Vagina (tissue), 2 donors: ENCODE data around the gene C6orf132. TPM values are rescaled to one million over a fixed set of nuclear protein-coding genes. Genes with fewer than 3 reads are reported as not detected.

Experiments
- DNase-seq, 2 donors: peaks; one replicate each; pipeline ENCODE4 v3.0.0-alpha.2; 2017; ENCODE audit errors: extremely low spot score in 2 of 2
- H3K27ac ChIP-seq: fragments of 200-600 bp; sonication (generic); one replicate; pipeline ENCODE4 v1.5.1; 2019
- H3K27me3 ChIP-seq: fragments of 200-600 bp; sonication (generic); one replicate; pipeline ENCODE4 v1.5.1; 2019
- H3K36me3 ChIP-seq, 2 donors: fragments of 200-600 bp; sonication (generic); one replicate each; pipeline ENCODE4 v1.5.1; 2017 to 2019
- H3K4me1 ChIP-seq: fragments of 200-600 bp; sonication (generic); one replicate; pipeline ENCODE4 v1.5.1; 2019
- H3K4me3 ChIP-seq, 2 donors: fragments of 200-600 bp; sonication (generic); 1 replicate in 1 of 2; 2 replicates in 1 of 2; pipeline ENCODE4 v1.5.1; 2016 to 2019
- H3K9me3 ChIP-seq: fragments of 200-600 bp; sonication (generic); one replicate; pipeline ENCODE4 v1.5.1; 2019
- POLR2A ChIP-seq, 2 donors: fragments of 450-650 bp; IDR thresholded peaks; one replicate each; pipeline ENCODE4 v1.6.1; 2017; ENCODE audit warnings: antibody characterized with exemption in 2 of 2, mild to moderate bottlenecking in 2 of 2, moderate library complexity in 2 of 2
- POLR2AphosphoS5 ChIP-seq, 2 donors: sonication (generic); formaldehyde crosslinking; IDR thresholded peaks; one replicate each; pipeline ENCODE4 v1.9.0; 2017; ENCODE audit warnings: antibody characterized with exemption in 2 of 2, mild to moderate bottlenecking in 2 of 2, low read depth in 1 of 2; ENCODE audit not compliant: insufficient read depth in 1 of 2
- intact Hi-C: fragments of 100-400 bp; cut with DNase I; formaldehyde crosslinking; loops from one replicate; pipeline ENCODE4 v1.15.1; 2023
- total RNA-seq: library from RNA; depleted of rRNA; stranded (reverse); fragments of >200 nt; gene quantifications from one replicate; pipeline ENCODE4 v1.2.3, GENCODE V29; 2016
- TF ChIP-seq, protein P1 (sequence below), 3 experiments: fragments of 450-650 bp in 2 of 3; fragments of 200-600 bp in 1 of 3; sonication (generic) in 1 of 3; IDR thresholded peaks; one replicate each; pipeline ENCODE4 v1.5.1; 2017 to 2019; ENCODE audit warnings: antibody characterized with exemption in 3 of 3, mild to moderate bottlenecking in 2 of 3, moderate library complexity in 2 of 3

Gene C6orf132
- total RNA-seq, 1 donor from 2014 or later = 78.6 TPM

DNA sequence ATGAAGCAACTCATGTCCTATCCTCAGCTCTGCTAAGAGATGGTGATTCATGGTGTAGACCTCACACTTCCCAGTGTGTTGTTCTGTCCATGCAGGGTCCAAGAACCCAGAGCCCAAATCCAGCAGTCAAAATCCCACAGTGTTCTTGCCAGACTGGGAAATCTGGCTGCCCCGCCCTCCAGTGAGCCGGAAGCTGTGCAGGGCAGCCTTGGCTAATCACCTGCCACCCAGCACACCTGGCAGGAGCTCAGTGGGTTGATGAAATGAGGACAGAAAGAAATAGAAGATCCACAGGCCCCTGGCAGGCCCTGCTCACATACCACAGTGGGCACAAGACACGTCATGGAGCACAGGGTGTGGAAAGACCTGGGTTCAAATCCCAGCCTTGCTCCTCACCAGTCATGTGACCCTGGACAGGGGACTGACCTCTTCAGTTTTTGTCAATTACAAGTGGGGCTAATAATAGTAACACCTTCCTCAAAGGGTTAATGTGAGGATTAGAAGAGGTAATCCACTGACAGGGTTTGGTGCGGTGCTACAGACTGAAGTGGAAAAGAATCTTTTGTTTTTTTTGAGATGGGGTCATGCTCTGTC, 17.1 kb upstream of the C6orf132 start:
- TF ChIP-seq POLR2AphosphoS5 (IDR thresholded peaks at IDR 0.05; ENCODE audit: insufficient read depth in 1 of 2, low read depth in 1 of 2) (no peak), POLR2A (IDR thresholded peaks at IDR 0.05) (no peak)
- TF ChIP-seq, protein P1, sequence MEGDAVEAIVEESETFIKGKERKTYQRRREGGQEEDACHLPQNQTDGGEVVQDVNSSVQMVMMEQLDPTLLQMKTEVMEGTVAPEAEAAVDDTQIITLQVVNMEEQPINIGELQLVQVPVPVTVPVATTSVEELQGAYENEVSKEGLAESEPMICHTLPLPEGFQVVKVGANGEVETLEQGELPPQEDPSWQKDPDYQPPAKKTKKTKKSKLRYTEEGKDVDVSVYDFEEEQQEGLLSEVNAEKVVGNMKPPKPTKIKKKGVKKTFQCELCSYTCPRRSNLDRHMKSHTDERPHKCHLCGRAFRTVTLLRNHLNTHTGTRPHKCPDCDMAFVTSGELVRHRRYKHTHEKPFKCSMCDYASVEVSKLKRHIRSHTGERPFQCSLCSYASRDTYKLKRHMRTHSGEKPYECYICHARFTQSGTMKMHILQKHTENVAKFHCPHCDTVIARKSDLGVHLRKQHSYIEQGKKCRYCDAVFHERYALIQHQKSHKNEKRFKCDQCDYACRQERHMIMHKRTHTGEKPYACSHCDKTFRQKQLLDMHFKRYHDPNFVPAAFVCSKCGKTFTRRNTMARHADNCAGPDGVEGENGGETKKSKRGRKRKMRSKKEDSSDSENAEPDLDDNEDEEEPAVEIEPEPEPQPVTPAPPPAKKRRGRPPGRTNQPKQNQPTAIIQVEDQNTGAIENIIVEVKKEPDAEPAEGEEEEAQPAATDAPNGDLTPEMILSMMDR (IDR thresholded peaks at IDR 0.05) = no peak
- peaks cover 4% of the 10 kb centered on the region for H3K4me1 ChIP-seq
- H3K27me3 ChIP-seq = no peaks in the 10 kb centered on the region
- H3K9me3 ChIP-seq = no peaks in the 10 kb centered on the region
- no peaks in the 10 kb centered on the region for H3K36me3 ChIP-seq
- H3K4me3 ChIP-seq = no peak overlapping the region
- no peak overlapping the region for H3K27ac ChIP-seq
- DNase-seq = no peak
- intact Hi-C loops = no loop called here

DNA sequence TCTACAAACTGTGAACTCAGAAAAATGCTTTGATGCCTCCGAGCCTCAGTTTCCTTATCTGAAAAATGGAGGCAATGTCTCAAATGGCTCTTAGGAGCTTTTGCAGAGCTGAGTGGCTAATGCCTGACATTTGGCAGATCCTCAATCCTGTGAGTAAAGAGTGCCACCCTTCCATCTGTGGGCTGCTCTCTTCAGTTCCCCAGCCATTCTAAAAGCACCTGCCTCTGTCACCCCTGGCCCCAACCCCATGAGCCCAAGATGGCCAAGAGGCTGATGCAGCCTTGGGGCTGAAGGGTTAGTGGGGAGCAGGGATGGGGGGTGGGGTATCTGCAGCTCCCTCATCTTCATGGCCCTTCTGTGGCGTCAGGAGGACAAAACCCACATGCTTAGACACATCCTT, 16.2 kb upstream of the C6orf132 start:
- Histone ChIP-seq H3K4me3 (no peak overlapping the region), H3K27me3 (no peaks in the 10 kb centered on the region), H3K4me1 (peaks cover 4% of the 10 kb centered on the region), H3K9me3 (no peaks in the 10 kb centered on the region), H3K27ac (peak overlapping the region; percentile 30), H3K36me3 (no peaks in the 10 kb centered on the region)
- TF ChIP-seq POLR2AphosphoS5 (IDR thresholded peaks at IDR 0.05; ENCODE audit: insufficient read depth in 1 of 2, low read depth in 1 of 2) (no peak), POLR2A (IDR thresholded peaks at IDR 0.05) (no peak)
- TF ChIP-seq, protein P1 (IDR thresholded peaks at IDR 0.05) = no peak
- no peak for DNase-seq
- intact Hi-C loops = no loop called here

DNA sequence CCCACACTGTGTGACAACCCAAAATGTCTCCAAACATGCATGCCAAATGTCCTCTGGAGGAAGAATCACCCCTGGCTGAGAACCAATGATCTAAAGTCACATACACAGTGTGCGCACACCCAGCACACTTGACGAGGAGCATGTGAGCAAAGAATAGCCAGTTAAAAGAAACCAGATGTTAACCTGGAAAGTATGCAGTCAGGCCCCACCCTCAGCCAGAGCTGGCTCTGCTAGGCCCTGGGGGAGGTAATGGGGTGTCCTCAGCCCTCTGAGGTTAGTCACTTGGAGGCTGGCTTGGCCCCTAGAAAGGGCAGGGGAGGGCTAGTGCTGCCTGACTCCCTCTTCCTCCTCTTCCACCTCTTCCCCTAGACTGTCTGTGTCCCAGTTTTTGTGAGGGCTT, 15.6 kb upstream of the C6orf132 start:
- H3K9me3 ChIP-seq = no peaks in the 10 kb centered on the region
- peaks cover 4% of the 10 kb centered on the region for H3K4me1 ChIP-seq
- TF ChIP-seq POLR2A (IDR thresholded peaks at IDR 0.05) (no peak), POLR2AphosphoS5 (IDR thresholded peaks at IDR 0.05; ENCODE audit: insufficient read depth in 1 of 2, low read depth in 1 of 2) (peak; percentile 14 to 51)
- TF ChIP-seq, protein P1 (IDR thresholded peaks at IDR 0.05) = no peak
- H3K27ac ChIP-seq = peak overlapping the region; percentile 30
- intact Hi-C loops = no loop called here
- H3K36me3 ChIP-seq = no peaks in the 10 kb centered on the region
- no peaks in the 10 kb centered on the region for H3K27me3 ChIP-seq
- no peak for DNase-seq
- no peak overlapping the region for H3K4me3 ChIP-seq

DNA sequence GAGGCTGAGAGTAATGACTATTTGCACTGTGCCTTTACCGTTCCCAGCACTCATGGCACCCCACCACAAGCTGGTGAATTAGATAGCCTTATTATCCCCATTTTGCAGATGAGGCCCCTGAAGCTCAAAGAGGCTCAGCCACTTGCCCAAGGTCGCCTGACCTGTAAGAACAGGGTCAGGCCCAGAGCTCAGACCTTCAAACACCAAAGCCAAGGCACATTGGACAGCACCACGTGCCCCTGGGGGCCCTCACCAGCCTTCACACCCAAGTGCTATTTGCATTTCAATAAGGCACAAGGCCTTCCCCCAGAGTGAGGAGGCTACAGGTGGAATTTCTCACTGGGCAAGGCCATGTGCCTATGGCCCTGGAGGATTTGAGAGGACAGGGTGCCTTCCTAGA, 14.2 kb upstream of the C6orf132 start:
- H3K36me3 ChIP-seq = no peaks in the 10 kb centered on the region
- peaks cover 4% of the 10 kb centered on the region for H3K4me1 ChIP-seq
- no peaks in the 10 kb centered on the region for H3K9me3 ChIP-seq
- TF ChIP-seq POLR2A (IDR thresholded peaks at IDR 0.05) (no peak), POLR2AphosphoS5 (IDR thresholded peaks at IDR 0.05; ENCODE audit: insufficient read depth in 1 of 2, low read depth in 1 of 2) (no peak)
- TF ChIP-seq, protein P1 (IDR thresholded peaks at IDR 0.05) = no peak
- no peak for DNase-seq
- H3K27ac ChIP-seq = no peak overlapping the region
- no peaks in the 10 kb centered on the region for H3K27me3 ChIP-seq
- no peak overlapping the region for H3K4me3 ChIP-seq
- intact Hi-C loops = no loop called here

DNA sequence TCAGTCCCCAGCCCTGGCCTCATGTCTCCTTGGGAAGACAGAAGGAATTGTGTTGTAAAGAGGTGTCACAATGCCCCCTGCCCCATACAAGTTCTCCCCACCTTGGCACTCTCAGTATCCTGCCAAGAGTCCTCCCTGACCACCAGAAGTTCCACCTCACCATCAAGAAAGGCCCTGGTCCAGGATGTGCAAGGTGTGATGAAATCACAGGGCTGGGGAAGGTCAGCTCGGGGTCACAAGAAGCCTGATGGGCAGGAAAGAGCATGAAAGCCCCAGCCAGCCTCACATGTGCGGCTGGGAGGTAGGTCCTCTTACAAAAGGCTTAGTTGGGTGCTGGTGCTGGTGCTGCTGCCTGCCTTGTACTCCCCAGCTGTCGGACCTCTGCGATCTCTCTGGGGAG, 12.9 kb upstream of the C6orf132 start:
- intact Hi-C loops = no loop called here
- no peaks in the 10 kb centered on the region for H3K27me3 ChIP-seq

More for the DNA sequence above, 12.9 kb upstream of the C6orf132 start:
- Histone ChIP-seq H3K4me1 (no peaks in the 10 kb centered on the region), H3K9me3 (no peaks in the 10 kb centered on the region), H3K4me3 (no peak overlapping the region), H3K27ac (no peak overlapping the region), H3K36me3 (no peaks in the 10 kb centered on the region)
- no peak for TF ChIP-seq POLR2A (IDR thresholded peaks at IDR 0.05)
- DNase-seq = no peak
